Mucosa of descending colon (tissue), 3 donors: ENCODE data around the gene IP6K3. TPM values are rescaled to one million over a fixed set of nuclear protein-coding genes. Genes with fewer than 3 reads are reported as not detected.

Experiments used
- ATAC-seq: fragments of 200-7000 bp; cut with Tn5 transposase; one replicate; pipeline ENCODE4 v1.9.1; 2020; ENCODE audit warnings: mild to moderate bottlenecking, moderate library complexity
- DNase-seq, 3 donors: peaks; one replicate each; pipeline ENCODE4 v3.0.0-alpha.2; 2020
- H3K36me3 ChIP-seq: fragments of 200-600 bp; one replicate; pipeline ENCODE4 v1.8.0; 2021; ENCODE audit warnings: low read depth, mild to moderate bottlenecking
- H3K4me1 ChIP-seq: fragments of 200-600 bp; one replicate; pipeline ENCODE4 v1.8.0; 2021; ENCODE audit warnings: low read depth, mild to moderate bottlenecking
- H3K4me3 ChIP-seq: fragments of 200-600 bp; one replicate; pipeline ENCODE4 v1.8.0; 2021; ENCODE audit warnings: mild to moderate bottlenecking
- H3K9me3 ChIP-seq: fragments of 200-600 bp; one replicate; pipeline ENCODE4 v1.8.0; 2021; ENCODE audit warnings: mild to moderate bottlenecking
- CTCF ChIP-seq: fragments of 200-600 bp; IDR thresholded peaks from one replicate; pipeline ENCODE4 v1.8.0; 2022; ENCODE audit warnings: antibody characterized with exemption, mild to moderate bottlenecking
- intact Hi-C, 2 donors: fragments of 100-400 bp; cut with DNase I in 1 of 2; cut with micrococcal nuclease in 1 of 2; formaldehyde crosslinking; loops; one replicate each; pipeline versions ENCODE4 v1.11.0 to v1.11.1; 2022; cut with DNase I, micrococcal nuclease
- total RNA-seq, 3 donors: library from RNA; stranded (reverse); fragmentation: NEBNext Ultra II Directional in 2 of 3; extraction: Animal tissue kit (Norgen Biotek cat#: 25700) in 2 of 3; gene quantifications; one replicate each; pipeline versions ENCODE4 v1.2.1 to v1.2.4, GENCODE V29; 2021 to 2023
- donor health status: DM: no; HTN: no; CAD: no; lungs with moderate emphysema.
- donor health status: DM: no; HTN: no; CAD: no.
- donor health status: DM: no; HTN: yes; CAD: no.

The IP6K3 gene
- total RNA-seq, 3 donors from 2014 or later = 0.67 to 6.8 (median 0.96) TPM

GRCh38 chr6:33751771-33752645 lies 5.3 kb upstream of the IP6K3 start:
- peak; percentile 93 for ATAC-seq
- H3K9me3 ChIP-seq = no peaks in the 10 kb centered on the region
- intact Hi-C loops = no loop called here
- H3K36me3 ChIP-seq = no peaks in the 10 kb centered on the region
- no peak for TF ChIP-seq CTCF
- H3K4me1 ChIP-seq = peaks cover 16% of the 10 kb centered on the region
- peak; percentile 82 to 86 (median 82) for DNase-seq
- no peak overlapping the region for H3K4me3 ChIP-seq

DNA sequence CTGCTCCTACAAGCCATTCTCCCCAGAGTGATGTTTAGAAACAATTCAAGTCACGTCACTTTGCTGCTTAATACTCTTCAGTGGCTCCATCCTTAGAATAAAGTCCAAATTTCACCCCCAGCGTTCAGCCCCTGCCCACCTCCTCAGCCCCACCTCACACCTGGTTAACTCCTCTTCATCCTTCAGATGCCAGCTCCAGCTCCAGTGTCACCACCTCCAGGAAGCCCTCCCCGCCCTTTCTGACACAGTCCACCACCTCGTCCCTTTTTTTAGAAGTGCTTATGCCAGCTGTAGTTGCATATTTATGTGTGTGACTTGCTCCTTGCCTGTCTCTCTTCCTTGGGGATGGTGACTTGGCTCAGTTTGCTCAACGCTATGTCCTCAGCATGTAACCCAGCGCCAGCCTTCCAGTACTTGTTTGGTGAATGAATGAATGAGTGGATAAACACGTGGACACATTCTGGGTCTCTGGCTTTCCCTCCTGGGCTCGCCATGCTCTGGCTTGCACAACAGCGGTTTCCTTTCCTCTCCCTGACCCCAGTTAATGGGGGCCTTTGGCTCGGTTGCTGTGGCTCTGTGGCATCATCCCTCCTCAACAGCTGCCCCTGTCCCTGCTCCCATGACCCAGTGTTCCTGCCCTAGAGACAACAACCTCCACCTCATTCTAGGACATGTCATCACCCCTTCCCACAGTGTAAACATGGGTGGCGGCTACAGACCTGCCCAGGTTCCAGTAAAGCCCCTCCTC lies 3.7 kb upstream of the IP6K3 start:
- H3K4me3 ChIP-seq = no peak overlapping the region
- no peaks in the 10 kb centered on the region for H3K36me3 ChIP-seq
- TF ChIP-seq CTCF = no peak
- intact Hi-C loops = no loop called here
- no peaks in the 10 kb centered on the region for H3K9me3 ChIP-seq
- no peak for ATAC-seq
- peaks cover 19% of the 10 kb centered on the region for H3K4me1 ChIP-seq
- no peak for DNase-seq

- no peak overlapping the region for H3K4me3 ChIP-seq
- H3K4me1 ChIP-seq = peaks cover 27% of the 10 kb centered on the region
- DNase-seq (no peak), ATAC-seq (no peak)
- intact Hi-C loops = no loop called here
- H3K9me3 ChIP-seq = no peaks in the 10 kb centered on the region
- TF ChIP-seq CTCF = no peak
- H3K36me3 ChIP-seq = no peaks in the 10 kb centered on the region
These were observed 2.7 kb upstream of the IP6K3 start for GRCh38 chr6:33749401-33749800.

GRCh38 chr6:33748841-33749240 lies 2.1 kb upstream of the IP6K3 start:
- Histone ChIP-seq H3K9me3 (no peaks in the 10 kb centered on the region), H3K36me3 (no peaks in the 10 kb centered on the region), H3K4me1 (peaks cover 30% of the 10 kb centered on the region), H3K4me3 (no peak overlapping the region)
- ATAC-seq (no peak), DNase-seq (no peak)
- intact Hi-C loops = no loop called here
- TF ChIP-seq CTCF = no peak

DNA sequence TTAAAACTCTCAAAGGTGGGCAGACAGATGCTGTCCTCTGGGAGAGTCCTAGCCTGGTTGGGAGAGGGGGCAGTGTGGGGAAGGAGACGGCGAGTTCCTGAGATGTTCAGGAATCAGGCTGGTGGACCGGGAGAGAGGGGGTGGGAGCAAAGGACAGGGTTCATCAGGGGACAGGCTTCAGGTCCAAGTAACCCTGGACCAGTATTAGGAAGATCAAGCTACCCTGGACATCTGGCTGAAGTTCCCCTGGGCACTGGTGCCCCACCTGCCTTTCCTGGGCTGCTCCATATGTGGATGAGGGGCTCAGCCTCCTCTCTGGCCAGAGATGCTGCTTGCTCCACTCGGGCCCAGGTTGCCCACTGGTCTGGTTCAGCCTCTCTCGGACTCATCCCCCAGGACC lies 1.1 kb upstream of the IP6K3 start:
- intact Hi-C loops = no loop called here
- H3K9me3 ChIP-seq = no peaks in the 10 kb centered on the region
- ATAC-seq = no peak
- H3K4me3 ChIP-seq = no peak overlapping the region
- no peaks in the 10 kb centered on the region for H3K36me3 ChIP-seq
- peaks cover 30% of the 10 kb centered on the region for H3K4me1 ChIP-seq
- no peak for DNase-seq
- no peak for TF ChIP-seq CTCF
